CD4-positive, alpha-beta T cell (primary cell): Measurements from ENCODE around the gene BCAS1. TPM values are rescaled to one million over a fixed set of nuclear protein-coding genes. Genes with fewer than 3 reads are reported as not detected.

Experiments used
- ATAC-seq: fragments of 200-7000 bp; cut with Tn5 transposase; one replicate; pipeline ENCODE4 v1.10.0; 2022; ENCODE audit warnings: mild to moderate bottlenecking; ENCODE audit not compliant: poor library complexity
- CTCF ChIA-PET: fragments of 350-600 bp; sonication (Branson Sonifier 250); formaldehyde crosslinking; loops from one replicate; lab custom pipeline; 2021; ENCODE audit warnings: antibody characterized with exemption, inconsistent platforms; lab: Charles Lee
- POLR2A ChIA-PET: fragments of 350-600 bp; sonication (Branson Sonifier 250); formaldehyde crosslinking; loops from one replicate; lab custom pipeline; 2021; ENCODE audit warnings: antibody characterized with exemption, inconsistent platforms; lab: Charles Lee
- DNase-seq, 14 experiments: peaks; one replicate each; pipeline ENCODE4 v3.0.0-alpha.2; 2013 to 2020; ENCODE audit warnings: mixed read lengths in 2 of 14
- H3K27ac ChIP-seq, 2 donors: one replicate each; pipeline versions ENCODE4 v1.5.1 to v1.7.0; 2013; ENCODE audit warnings: low read length in 2 of 2, low read depth in 1 of 2, mild to moderate bottlenecking in 1 of 2
- H3K27me3 ChIP-seq, 2 experiments: 1 replicate in 1 of 2; 2 replicates in 1 of 2; pipeline versions ENCODE4 v1.6.1 to v1.7.0; 2013; ENCODE audit warnings: low read length in 2 of 2, control low read depth in 1 of 2, mild to moderate bottlenecking in 1 of 2, moderate library complexity in 1 of 2; ENCODE audit not compliant: insufficient read depth in 2 of 2, control insufficient read depth in 1 of 2
- H3K36me3 ChIP-seq: one replicate; pipeline ENCODE4 v1.6.1; 2013; ENCODE audit warnings: low read length, control low read depth; ENCODE audit not compliant: insufficient read depth
- H3K4me1 ChIP-seq: one replicate; pipeline ENCODE4 v1.6.1; 2013; ENCODE audit warnings: low read length, control low read depth; ENCODE audit not compliant: insufficient read depth
- H3K4me3 ChIP-seq: one replicate; pipeline ENCODE4 v1.5.1; 2013; ENCODE audit warnings: mild to moderate bottlenecking, low read length, moderate library complexity
- H3K9me3 ChIP-seq, 2 experiments: 1 replicate in 1 of 2; 2 replicates in 1 of 2; pipeline versions ENCODE4 v1.6.1 to v1.7.0; 2013; ENCODE audit warnings: low read length in 2 of 2, mild to moderate bottlenecking in 2 of 2, control low read depth in 1 of 2, moderate library complexity in 1 of 2; ENCODE audit not compliant: control insufficient read depth in 1 of 2, insufficient read depth in 1 of 2
- H3K27ac Mint-ChIP-seq: one replicate; pipeline ENCODE4 v1.8.0; 2020; ENCODE audit warnings: mixed read lengths
- H3K27me3 Mint-ChIP-seq: one replicate; pipeline ENCODE4 v1.8.0; 2021; ENCODE audit warnings: mixed read lengths
- H3K36me3 Mint-ChIP-seq: one replicate; pipeline ENCODE4 v1.8.0; 2021; ENCODE audit warnings: low read depth, mixed read lengths
- H3K4me1 Mint-ChIP-seq: one replicate; pipeline ENCODE4 v1.8.0; 2021; ENCODE audit warnings: low read depth, mixed read lengths
- H3K4me3 Mint-ChIP-seq: one replicate; pipeline ENCODE4 v1.8.0; 2020; ENCODE audit warnings: mild to moderate bottlenecking, mixed read lengths
- H3K9me3 Mint-ChIP-seq: one replicate; pipeline ENCODE4 v1.8.0; 2020; ENCODE audit warnings: mixed read lengths
- intact Hi-C, 2 experiments: fragments of 100-400 bp; cut with DNase I in 1 of 2; cut with micrococcal nuclease in 1 of 2; formaldehyde crosslinking; loops; one replicate each; pipeline versions ENCODE4 v1.15.1 to v1.9.0; 2023 to 2025; cut with DNase I, micrococcal nuclease
- total RNA-seq, 174 experiments: library from RNA in 2 of 174; stranded (reverse) in 2 of 174; gene quantifications; one replicate each; pipeline ENCODE4 v1.2.3 and lab custom pipeline; 2021 to 2026
- TF ChIP-seq, protein P1 (sequence below): fragments of 200-600 bp; IDR thresholded peaks from one replicate; pipeline ENCODE4 v1.8.0; 2022; ENCODE audit warnings: antibody characterized with exemption, mild to moderate bottlenecking

Gene BCAS1
- total RNA-seq, 2 experiments from 2014 or later, result 0.20 to 0.27 TPM

DNA sequence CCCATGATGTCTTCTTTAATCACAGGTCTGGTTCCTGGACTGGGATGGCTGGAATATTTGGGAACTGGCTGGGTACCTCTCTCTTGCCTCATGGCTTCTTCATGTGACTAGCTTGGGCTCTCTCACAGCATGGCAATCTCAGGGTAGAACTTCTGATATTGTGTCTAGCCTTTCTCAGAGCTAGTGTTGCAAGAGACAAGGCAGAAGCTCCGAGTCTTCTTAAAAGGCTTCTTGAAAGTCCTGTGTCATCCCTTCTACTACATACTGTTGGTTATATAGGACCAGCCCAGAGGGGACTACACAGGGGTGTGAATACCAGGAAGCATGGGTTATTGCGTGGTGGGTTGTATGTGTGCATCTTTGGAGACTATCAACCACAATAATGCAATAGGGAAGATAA is 23.3 kb downstream of the BCAS1 start:
- intact Hi-C loops, result no loop called here
- no peak overlapping the region for H3K4me3 Mint-ChIP-seq
- POLR2A ChIA-PET, result no interaction called here
- Histone ChIP-seq H3K4me3 (no peak overlapping the region), H3K9me3 (peaks cover 0 to 5% of the 10 kb centered on the region in 2 experiments), H3K4me1 (no peaks in the 10 kb centered on the region), H3K27ac (no peak overlapping the region), H3K27me3 (peaks cover 0 to 7% of the 10 kb centered on the region in 2 experiments), H3K36me3 (no peaks in the 10 kb centered on the region)
- no peaks in the 10 kb centered on the region for H3K36me3 Mint-ChIP-seq
- CTCF ChIA-PET, result no interaction called here
- H3K27me3 Mint-ChIP-seq, result peaks cover 21% of the 10 kb centered on the region
- no peaks in the 10 kb centered on the region for H3K4me1 Mint-ChIP-seq
- no peak for DNase-seq
- ATAC-seq, result no peak
- no peak overlapping the region for H3K27ac Mint-ChIP-seq
- H3K9me3 Mint-ChIP-seq, result peaks cover 2% of the 10 kb centered on the region
- TF ChIP-seq, protein P1, sequence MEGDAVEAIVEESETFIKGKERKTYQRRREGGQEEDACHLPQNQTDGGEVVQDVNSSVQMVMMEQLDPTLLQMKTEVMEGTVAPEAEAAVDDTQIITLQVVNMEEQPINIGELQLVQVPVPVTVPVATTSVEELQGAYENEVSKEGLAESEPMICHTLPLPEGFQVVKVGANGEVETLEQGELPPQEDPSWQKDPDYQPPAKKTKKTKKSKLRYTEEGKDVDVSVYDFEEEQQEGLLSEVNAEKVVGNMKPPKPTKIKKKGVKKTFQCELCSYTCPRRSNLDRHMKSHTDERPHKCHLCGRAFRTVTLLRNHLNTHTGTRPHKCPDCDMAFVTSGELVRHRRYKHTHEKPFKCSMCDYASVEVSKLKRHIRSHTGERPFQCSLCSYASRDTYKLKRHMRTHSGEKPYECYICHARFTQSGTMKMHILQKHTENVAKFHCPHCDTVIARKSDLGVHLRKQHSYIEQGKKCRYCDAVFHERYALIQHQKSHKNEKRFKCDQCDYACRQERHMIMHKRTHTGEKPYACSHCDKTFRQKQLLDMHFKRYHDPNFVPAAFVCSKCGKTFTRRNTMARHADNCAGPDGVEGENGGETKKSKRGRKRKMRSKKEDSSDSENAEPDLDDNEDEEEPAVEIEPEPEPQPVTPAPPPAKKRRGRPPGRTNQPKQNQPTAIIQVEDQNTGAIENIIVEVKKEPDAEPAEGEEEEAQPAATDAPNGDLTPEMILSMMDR, result no peak

GRCh38 chr20:54044156-54044555 is 26.2 kb downstream of the BCAS1 start:
- no peak for ATAC-seq
- no peak overlapping the region for H3K4me3 Mint-ChIP-seq
- CTCF ChIA-PET, result no interaction called here

DNA sequence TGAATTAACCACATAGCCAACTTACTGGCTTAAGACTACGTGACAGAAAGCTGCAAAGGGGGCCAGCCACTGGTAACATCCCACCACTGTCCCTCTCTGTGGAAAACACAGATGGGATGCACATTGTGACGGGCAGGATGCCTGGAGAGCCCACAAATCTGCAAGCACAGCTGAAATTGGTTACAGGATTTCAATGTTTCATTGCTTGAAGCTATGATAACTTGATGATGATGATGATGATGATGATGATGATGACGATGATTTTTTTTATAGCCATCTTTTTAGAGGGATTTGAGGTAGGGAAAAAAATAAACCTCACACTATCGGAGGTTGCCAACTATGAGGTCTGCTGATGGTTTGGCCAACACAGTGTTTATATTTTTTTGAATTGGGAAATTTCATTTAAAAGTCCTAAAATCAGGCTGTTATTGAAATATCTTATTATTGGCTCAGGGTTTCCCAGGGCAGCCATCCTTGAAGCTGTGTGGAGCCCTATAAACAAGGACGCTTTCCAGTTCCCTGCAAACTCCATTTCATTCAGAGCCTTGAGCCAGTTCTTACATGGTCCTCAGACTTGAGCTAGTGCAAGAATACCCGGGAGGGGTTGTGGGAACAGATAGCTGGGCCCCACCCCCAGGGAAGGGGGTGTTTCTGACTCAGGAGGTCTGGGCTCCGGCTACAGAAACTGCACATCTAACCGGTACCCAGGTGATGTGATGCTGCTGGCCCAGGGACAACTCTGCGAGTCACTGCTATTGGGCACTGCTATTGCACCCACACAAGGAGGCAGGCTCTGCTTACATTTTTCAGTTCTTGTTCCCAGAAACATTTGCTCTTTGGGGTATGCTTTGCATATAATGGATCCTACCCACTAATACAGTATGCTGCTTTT is 27.1 kb downstream of the BCAS1 start:
- intact Hi-C loops, result no loop called here
- ATAC-seq (no peak), DNase-seq (no peak)
- TF ChIP-seq, protein P1, result no peak
- H3K4me1 Mint-ChIP-seq, result no peaks in the 10 kb centered on the region
- H3K36me3 Mint-ChIP-seq, result no peaks in the 10 kb centered on the region
- H3K27ac Mint-ChIP-seq, result no peak overlapping the region
- Histone ChIP-seq H3K27ac (no peak overlapping the region), H3K9me3 (peaks cover 0 to 5% of the 10 kb centered on the region in 2 experiments), H3K4me3 (no peak overlapping the region), H3K36me3 (no peaks in the 10 kb centered on the region), H3K27me3 (no peaks in the 10 kb centered on the region), H3K4me1 (no peaks in the 10 kb centered on the region)
- H3K4me3 Mint-ChIP-seq, result no peak overlapping the region
- peaks cover 2% of the 10 kb centered on the region for H3K9me3 Mint-ChIP-seq
- CTCF ChIA-PET, result no interaction called here
- POLR2A ChIA-PET, result no interaction called here
- peaks cover 26% of the 10 kb centered on the region for H3K27me3 Mint-ChIP-seq

More at GRCh38 chr20:54044156-54044555, 26.2 kb downstream of the BCAS1 start:
- Histone ChIP-seq H3K27me3 (no peaks in the 10 kb centered on the region), H3K36me3 (no peaks in the 10 kb centered on the region), H3K4me1 (no peaks in the 10 kb centered on the region), H3K4me3 (no peak overlapping the region), H3K27ac (no peak overlapping the region), H3K9me3 (peaks cover 0 to 5% of the 10 kb centered on the region in 2 experiments)
- Mint-ChIP-seq H3K4me1 (no peaks in the 10 kb centered on the region), H3K27ac (no peak overlapping the region), H3K36me3 (no peaks in the 10 kb centered on the region), H3K9me3 (peaks cover 2% of the 10 kb centered on the region), H3K27me3 (peaks cover 22% of the 10 kb centered on the region)
- POLR2A ChIA-PET, result no interaction called here
- intact Hi-C loops, result no loop called here
- no peak for DNase-seq
- TF ChIP-seq, protein P1, result no peak
